HepG2 (cell line): ENCODE results near the gene EXOC7. TPM values are rescaled to one million over a fixed set of nuclear protein-coding genes. Genes with fewer than 3 reads are reported as not detected.

Experiments used
- ARID2 ChIP-seq: sonication (generic); formaldehyde crosslinking; IDR thresholded peaks from 2 replicates; pipeline ENCODE4 v1.8.1; 2022; ENCODE audit warnings: mild to moderate bottlenecking, missing genetic modification reagents, borderline replicate concordance
- ARID3A ChIP-seq: IDR thresholded peaks from 2 replicates; pipeline ENCODE4 v1.6.1; 2012; ENCODE audit warnings: low read depth, low read length, improper control_type of control experiment
- CHCHD3 ChIP-seq: sonication (generic); formaldehyde crosslinking; IDR thresholded peaks from 2 replicates; pipeline ENCODE4 v1.8.0; 2022; ENCODE audit warnings: mild to moderate bottlenecking, missing genetic modification reagents, moderate library complexity
- DNMT3B ChIP-seq: conservative IDR thresholded peaks from 2 replicates; pipeline ENCODE4 v1.6.1; 2016; ENCODE audit warnings: missing biosample characterization, control low read depth
- FOSL1 ChIP-seq: sonication (generic); formaldehyde crosslinking; IDR thresholded peaks from 2 replicates; pipeline ENCODE4 v1.9.0; 2021; ENCODE audit warnings: missing genetic modification reagents, borderline replicate concordance
- GMEB1 ChIP-seq: sonication (generic); formaldehyde crosslinking; IDR thresholded peaks from 2 replicates; pipeline ENCODE4 v1.5.1; 2020; ENCODE audit warnings: missing genetic modification reagents, mild to moderate bottlenecking, borderline replicate concordance
- HMGXB4 ChIP-seq, 2 experiments: sonication (generic) in 1 of 2; formaldehyde crosslinking in 1 of 2; IDR thresholded peaks; 2 replicates each; pipeline versions ENCODE4 v1.4.0 to v1.6.1; 2018 to 2020; ENCODE audit warnings: missing genetic modification reagents in 2 of 2, borderline replicate concordance in 1 of 2, low read depth in 1 of 2, mild to moderate bottlenecking in 1 of 2, missing biosample characterization in 1 of 2
- KAT2B ChIP-seq: fragments of 150-350 bp; IDR thresholded peaks from 2 replicates; pipeline ENCODE4 v1.6.1; 2014; ENCODE audit warnings: low read depth, low read length, borderline replicate concordance
- KDM6A ChIP-seq: IDR thresholded peaks from 2 replicates; pipeline ENCODE4 v1.6.1; 2016; ENCODE audit warnings: low read depth
- KMT2B ChIP-seq: IDR thresholded peaks from 2 replicates; pipeline ENCODE4 v1.6.1; 2016; ENCODE audit warnings: missing genetic modification reagents, missing compliant biosample characterization
- LBX2 ChIP-seq: sonication (generic); formaldehyde crosslinking; IDR thresholded peaks from 2 replicates; pipeline ENCODE4 v1.5.0; 2020; ENCODE audit warnings: missing genetic modification reagents, mild to moderate bottlenecking, borderline replicate concordance
- NR2F2 ChIP-seq: IDR thresholded peaks from 2 replicates; pipeline ENCODE4 v1.6.1; 2012; ENCODE audit warnings: low read depth, inconsistent platforms, borderline replicate concordance
- PHF21A ChIP-seq: sonication (generic); formaldehyde crosslinking; IDR thresholded peaks from 2 replicates; pipeline ENCODE4 v1.5.0; 2020; ENCODE audit warnings: mild to moderate bottlenecking, missing genetic modification reagents
- TBP ChIP-seq: sonication (generic); formaldehyde crosslinking; IDR thresholded peaks from 2 replicates; pipeline ENCODE4 v1.5.0; 2020; ENCODE audit warnings: missing genetic modification reagents
- ZFP41 ChIP-seq: sonication (generic); formaldehyde crosslinking; IDR thresholded peaks from 2 replicates; pipeline ENCODE4 v1.4.0; 2020; ENCODE audit warnings: mild to moderate bottlenecking, missing genetic modification reagents, borderline replicate concordance
- ZKSCAN8 ChIP-seq: IDR thresholded peaks from 2 replicates; pipeline ENCODE4 v1.6.1; 2016; ENCODE audit warnings: borderline replicate concordance, missing genetic modification reagents, missing compliant biosample characterization
- ZNF251 ChIP-seq: sonication (generic); formaldehyde crosslinking; IDR thresholded peaks from 2 replicates; pipeline ENCODE4 v1.9.0; 2021; ENCODE audit warnings: mild to moderate bottlenecking, missing genetic modification reagents
- ZNF333 ChIP-seq: sonication (generic); formaldehyde crosslinking; IDR thresholded peaks from 2 replicates; pipeline ENCODE4 v1.4.0; 2020; ENCODE audit warnings: mild to moderate bottlenecking, missing genetic modification reagents, borderline replicate concordance
- ZNF564 ChIP-seq: sonication (generic); formaldehyde crosslinking; IDR thresholded peaks from 2 replicates; pipeline ENCODE4 v1.8.1; 2023; ENCODE audit warnings: mild to moderate bottlenecking, missing genetic modification reagents
- ZNF660 ChIP-seq: sonication (generic); formaldehyde crosslinking; IDR thresholded peaks from 2 replicates; pipeline ENCODE4 v1.5.1; 2020; ENCODE audit warnings: mild to moderate bottlenecking, low read depth, missing genetic modification reagents, borderline replicate concordance
- ZNF713 ChIP-seq: sonication (generic); formaldehyde crosslinking; IDR thresholded peaks from 2 replicates; pipeline ENCODE4 v1.4.0; 2020; ENCODE audit warnings: mild to moderate bottlenecking, missing genetic modification reagents
- polyA plus RNA-seq, 8 experiments: library from polyadenylated mRNA; depleted of rRNA in 3 of 8; stranded (reverse) in 7 of 8; unstranded in 1 of 8; fragments of >200 nt; fragmentation: Illumina TruSeq in 4 of 8; extraction: Trizol in 4 of 8; gene quantifications; 2 replicates each; pipeline versions ENCODE4 v1.2.1 to v1.2.3, GENCODE V29; 2011 to 2016; ENCODE audit warnings: low read depth in 4 of 8, missing spikeins in 1 of 8, mixed read lengths in 1 of 8; ENCODE audit not compliant: insufficient read depth in 1 of 8
- total RNA-seq, 5 experiments: library from RNA; depleted of rRNA; stranded (reverse); fragments of >200 nt; fragmentation: Illumina TruSeq; extraction: Trizol; gene quantifications; 2 replicates each; pipeline ENCODE4 v1.2.3, GENCODE V29; 2016; ENCODE audit warnings: low read depth in 1 of 5
- TF ChIP-seq, protein P1 (sequence below): IDR thresholded peaks from 2 replicates; pipeline ENCODE4 v1.6.1; 2016; ENCODE audit warnings: missing biosample characterization, missing genetic modification reagents, low read depth

EXOC7 gene
- total and polyA plus RNA-seq, 2 of the 13 experiments (the other 11 are each of a cell fraction or from before 2014, with no cell fraction given), result 86.9 to 116 TPM

DNA sequence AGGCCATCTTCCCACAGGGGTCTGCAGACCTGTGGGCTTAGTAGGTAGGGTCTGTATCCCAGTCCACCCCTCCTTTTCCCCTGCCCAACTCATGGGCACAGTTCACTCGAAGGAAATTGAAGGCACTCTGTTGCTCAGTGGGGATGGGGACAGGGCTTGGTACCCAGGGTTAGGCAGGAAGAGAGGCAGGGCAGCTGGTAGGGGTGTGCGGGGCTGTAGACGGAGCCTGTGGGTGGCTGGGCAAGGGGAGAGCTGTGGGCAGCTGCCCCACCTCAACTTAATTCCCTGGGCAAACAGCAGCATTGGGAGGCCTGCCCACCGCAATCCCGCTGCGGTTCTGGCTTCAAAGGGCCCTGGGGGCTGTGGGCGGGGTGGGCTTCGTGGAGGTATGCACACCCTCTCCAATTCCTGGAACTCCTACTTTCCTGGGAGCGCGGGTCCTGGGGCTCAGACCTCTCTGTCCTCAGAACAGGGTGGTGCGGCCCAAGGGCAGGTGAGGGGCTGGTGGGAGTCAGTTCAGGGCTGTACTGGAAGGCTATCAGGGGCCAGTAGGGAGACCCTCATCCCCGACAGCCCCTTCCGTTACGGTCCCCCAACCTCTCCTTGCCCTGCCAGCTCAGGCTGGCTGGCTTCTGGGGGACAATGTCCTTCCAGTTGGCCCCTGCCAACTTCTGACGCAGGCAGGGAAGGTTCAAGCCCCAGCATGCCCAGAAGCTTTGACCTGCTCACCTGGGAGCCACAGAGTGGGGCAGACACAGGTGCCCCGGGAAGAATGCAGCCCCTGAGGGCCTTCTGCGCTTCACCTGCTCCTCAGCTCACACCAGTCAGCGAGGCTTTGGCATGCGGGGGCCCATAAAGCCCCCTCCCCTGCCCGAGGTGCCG lies 28.3 kb upstream of the EXOC7 start (continued):
- TF ChIP-seq HMGXB4 (CRISPR knock-in tag; IDR thresholded peaks at IDR 0.05; ENCODE audit: borderline replicate concordance in 1 of 2, low read depth in 1 of 2), result peak in 1 of 2 experiments; percentile 9; a peak in 1 of 4 replicates
- TF ChIP-seq ZNF333 (CRISPR knock-in tag), result no peak
- TF ChIP-seq CHCHD3 (CRISPR knock-in tag), result 0 out of 2 replicates have a peak, but pooled peaks have one; percentile 71
- no peak for TF ChIP-seq ZNF713 (CRISPR knock-in tag)
- TF ChIP-seq FOSL1 (CRISPR knock-in tag), result no peak
- TF ChIP-seq TBP (CRISPR knock-in tag), result no peak
- no peak for TF ChIP-seq ZFP41 (CRISPR knock-in tag)
- TF ChIP-seq DNMT3B (CRISPR knock-in tag), result no peak
- TF ChIP-seq ZNF251 (CRISPR knock-in tag), result no peak
- no peak for TF ChIP-seq GMEB1 (CRISPR knock-in tag)
- TF ChIP-seq ARID2 (CRISPR knock-in tag), result no peak
- TF ChIP-seq ZNF660 (CRISPR knock-in tag), result no peak
- no peak for TF ChIP-seq ARID3A
- TF ChIP-seq, protein P1, sequence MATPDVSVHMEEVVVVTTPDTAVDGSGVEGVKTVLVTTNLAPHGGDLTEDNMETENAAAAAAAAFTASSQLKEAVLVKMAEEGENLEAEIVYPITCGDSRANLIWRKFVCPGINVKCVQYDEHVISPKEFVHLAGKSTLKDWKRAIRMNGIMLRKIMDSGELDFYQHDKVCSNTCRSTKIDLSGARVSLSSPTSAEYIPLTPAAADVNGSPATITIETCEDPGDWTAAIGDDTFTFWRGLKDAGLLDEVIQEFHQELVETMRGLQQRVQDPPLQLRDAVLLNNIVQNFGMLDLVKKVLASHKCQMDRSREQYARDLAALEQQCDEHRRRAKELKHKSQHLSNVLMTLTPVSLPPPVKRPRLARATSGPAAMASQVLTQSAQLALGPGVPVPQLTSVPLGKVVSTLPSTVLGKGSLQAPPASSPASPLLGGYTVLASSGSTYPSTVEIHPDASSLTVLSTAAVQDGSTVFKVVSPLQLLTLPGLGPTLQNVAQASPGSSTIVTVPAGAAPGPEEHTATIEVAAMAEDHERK (CRISPR knock-in tag), result no peak
- peak; percentile 57 for TF ChIP-seq PHF21A (CRISPR knock-in tag)
- no peak for TF ChIP-seq ZKSCAN8 (CRISPR knock-in tag)
- TF ChIP-seq KMT2B (CRISPR knock-in tag), result no peak
- TF ChIP-seq NR2F2, result peak; percentile 12; the same call in 1 of the 2 replicates
- no peak for TF ChIP-seq ZNF564
- no peak for TF ChIP-seq KAT2B
- no peak for TF ChIP-seq LBX2 (CRISPR knock-in tag)
- no peak for TF ChIP-seq KDM6A (CRISPR knock-in tag)
